Loucy (cell line): Measurements from ENCODE around the gene PUDP.

Experiments used
- H2AFZ ChIP-seq: fragments of 200-600 bp; sonication (generic); 2 replicates; pipeline ENCODE4 v1.6.0; 2016; ENCODE audit warnings: antibody characterized with exemption, mild to moderate bottlenecking, low read length, moderate library complexity
- H3F3A ChIP-seq: fragments of 200-600 bp; 2 replicates; pipeline ENCODE4 v1.6.0; 2016; ENCODE audit warnings: antibody characterized with exemption, low read depth, mild to moderate bottlenecking
- H3K27me3 ChIP-seq: fragments of 200-600 bp; sonication (generic); 2 replicates; pipeline ENCODE4 v1.6.1; 2014; ENCODE audit warnings: low read length, mild to moderate bottlenecking; ENCODE audit not compliant: insufficient read depth, poor library complexity, severe bottlenecking
- H3K36me3 ChIP-seq: fragments of 200-600 bp; sonication (generic); 2 replicates; pipeline ENCODE4 v1.6.1; 2016; ENCODE audit warnings: low read length; ENCODE audit not compliant: insufficient read depth
- H3K4me1 ChIP-seq: fragments of 200-600 bp; sonication (generic); 2 replicates; pipeline ENCODE4 v1.5.1; 2014; ENCODE audit warnings: low read length, mild to moderate bottlenecking; ENCODE audit not compliant: insufficient read depth, poor library complexity, severe bottlenecking
- H3K4me2 ChIP-seq: fragments of 200-600 bp; sonication (generic); 2 replicates; pipeline ENCODE4 v1.6.0; 2014; ENCODE audit warnings: antibody characterized with exemption, low read length, low read depth, mild to moderate bottlenecking; ENCODE audit not compliant: poor library complexity, severe bottlenecking
- H3K4me3 ChIP-seq: fragments of 200-600 bp; sonication (generic); 2 replicates; pipeline ENCODE4 v1.5.1; 2014; ENCODE audit warnings: low read length, mild to moderate bottlenecking, mixed read lengths; ENCODE audit not compliant: poor library complexity, severe bottlenecking
- H3K79me2 ChIP-seq: fragments of 200-600 bp; sonication (generic); 2 replicates; pipeline ENCODE4 v1.6.1; 2014; ENCODE audit warnings: low read length; ENCODE audit not compliant: insufficient read depth
- H3K9ac ChIP-seq: fragments of 200-600 bp; sonication (generic); 2 replicates; pipeline ENCODE4 v1.6.0; 2014; ENCODE audit warnings: mild to moderate bottlenecking, low read depth, low read length, moderate library complexity; ENCODE audit not compliant: poor library complexity, severe bottlenecking
- H3K9me2 ChIP-seq: fragments of 200-600 bp; sonication (generic); replicated peaks from 2 replicates; pipeline ENCODE4 v1.6.1; 2016; ENCODE audit warnings: low read depth, low read length, mixed read lengths
- H3K9me3 ChIP-seq: fragments of 200-600 bp; sonication (generic); 2 replicates; pipeline ENCODE4 v1.6.1; 2014; ENCODE audit warnings: mild to moderate bottlenecking, antibody characterized with exemption, low read length, low read depth; ENCODE audit not compliant: insufficient read depth
- H4K20me1 ChIP-seq: fragments of 200-600 bp; sonication (generic); 2 replicates; pipeline ENCODE4 v1.6.0; 2014; ENCODE audit warnings: antibody characterized with exemption, low read length, mild to moderate bottlenecking; ENCODE audit not compliant: insufficient read depth, poor library complexity, severe bottlenecking
- CTCF ChIP-seq: fragments of 200-600 bp; sonication (generic); conservative IDR thresholded peaks from 2 replicates; pipeline ENCODE4 v1.5.1; 2014; ENCODE audit warnings: mild to moderate bottlenecking, antibody characterized with exemption, low read length
- EZH2phosphoT487 ChIP-seq: fragments of 200-600 bp; IDR thresholded peaks from 2 replicates; pipeline ENCODE4 v1.6.1; 2018; ENCODE audit warnings: antibody characterized with exemption, mild to moderate bottlenecking, moderate library complexity, borderline replicate concordance

PUDP gene

DNA sequence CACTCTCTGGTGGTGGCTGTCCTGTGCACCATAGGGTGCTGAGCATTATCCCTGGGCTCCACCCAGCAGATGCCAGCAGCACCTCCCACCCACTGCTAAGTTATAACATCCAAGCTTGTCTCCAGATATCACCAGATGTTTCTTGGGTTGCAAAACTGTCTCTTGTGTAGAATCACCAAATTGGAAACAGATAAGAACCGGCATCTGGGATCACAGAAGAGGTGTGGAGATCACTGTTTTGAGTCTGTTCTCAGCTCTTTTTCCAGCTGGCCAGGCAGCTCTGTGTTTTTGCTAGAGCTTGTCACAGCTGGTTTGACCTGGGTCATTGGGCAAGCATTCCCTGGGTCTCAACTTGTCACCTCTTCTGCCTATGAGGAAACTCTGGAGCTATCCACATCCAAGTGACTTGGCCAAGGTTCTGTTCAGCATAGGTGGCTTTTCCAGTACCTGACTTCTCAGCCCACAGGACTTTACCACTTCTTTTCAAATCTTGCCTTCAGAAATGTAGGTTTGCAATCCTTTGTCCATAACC is 15.3 kb upstream of the PUDP start:
- H3F3A ChIP-seq, result no peaks in the 10 kb centered on the region
- no peaks in the 10 kb centered on the region for H3K9me3 ChIP-seq
- H3K9me2 ChIP-seq, result no peaks in the 10 kb centered on the region
- no peaks in the 10 kb centered on the region for H3K79me2 ChIP-seq
- H3K27me3 ChIP-seq, result no peaks in the 10 kb centered on the region
- H3K4me3 ChIP-seq, result no peak overlapping the region
- H3K4me1 ChIP-seq, result peaks cover 11% of the 10 kb centered on the region
- no peak overlapping the region for H2AFZ ChIP-seq
- no peaks in the 10 kb centered on the region for H3K36me3 ChIP-seq
- no peak overlapping the region for H3K4me2 ChIP-seq
- H3K9ac ChIP-seq, result no peak overlapping the region
- TF ChIP-seq CTCF (no peak), EZH2phosphoT487 (no peak)
- H4K20me1 ChIP-seq, result no peaks in the 10 kb centered on the region

DNA sequence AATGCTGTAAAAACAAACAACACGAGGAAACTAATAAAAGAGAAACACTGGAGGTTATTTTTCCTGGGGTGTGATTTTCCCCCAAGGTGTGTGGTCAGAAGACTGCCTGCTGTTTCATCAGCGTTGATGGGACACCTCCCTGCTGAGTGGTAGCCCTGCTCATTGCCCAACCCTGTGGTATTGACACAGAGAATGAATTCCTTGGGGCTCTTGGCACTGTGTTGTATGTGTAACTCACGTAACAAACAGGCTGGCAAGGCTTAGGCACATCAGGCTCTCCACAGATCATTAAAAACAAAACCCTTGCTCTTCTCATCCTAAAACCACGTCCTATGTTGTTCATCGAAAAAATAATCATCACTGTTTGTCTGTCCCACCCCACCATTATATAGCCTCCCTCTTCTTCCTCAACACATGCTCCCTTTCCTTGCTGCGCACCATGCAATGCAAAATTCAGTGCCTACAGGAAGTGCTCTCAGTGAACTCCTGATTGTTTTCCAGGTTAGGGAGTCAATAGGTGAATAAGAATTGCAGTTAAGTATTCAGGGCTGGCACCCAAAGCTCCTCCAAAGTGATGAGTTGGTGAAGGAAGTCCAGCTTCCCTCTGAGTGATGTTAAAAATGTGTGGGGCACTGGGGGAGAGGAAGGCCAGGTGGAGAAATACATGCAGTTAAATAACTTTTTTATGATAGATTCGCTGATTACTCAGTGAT is 11.4 kb upstream of the PUDP start:
- no peaks in the 10 kb centered on the region; the same call in 1 of the 2 replicates for H3K79me2 ChIP-seq
- H3K4me2 ChIP-seq, result no peak overlapping the region
- H3K36me3 ChIP-seq, result no peaks in the 10 kb centered on the region
- no peak overlapping the region for H3K9ac ChIP-seq
- H3F3A ChIP-seq, result no peaks in the 10 kb centered on the region
- H4K20me1 ChIP-seq, result no peaks in the 10 kb centered on the region
- H3K4me3 ChIP-seq, result no peak overlapping the region
- H3K9me2 ChIP-seq, result no peaks in the 10 kb centered on the region
- H3K4me1 ChIP-seq, result peaks cover 11% of the 10 kb centered on the region
- no peak for TF ChIP-seq EZH2phosphoT487
- no peak for TF ChIP-seq CTCF
- H3K27me3 ChIP-seq, result no peaks in the 10 kb centered on the region
- no peak overlapping the region for H2AFZ ChIP-seq
- H3K9me3 ChIP-seq, result no peaks in the 10 kb centered on the region

DNA sequence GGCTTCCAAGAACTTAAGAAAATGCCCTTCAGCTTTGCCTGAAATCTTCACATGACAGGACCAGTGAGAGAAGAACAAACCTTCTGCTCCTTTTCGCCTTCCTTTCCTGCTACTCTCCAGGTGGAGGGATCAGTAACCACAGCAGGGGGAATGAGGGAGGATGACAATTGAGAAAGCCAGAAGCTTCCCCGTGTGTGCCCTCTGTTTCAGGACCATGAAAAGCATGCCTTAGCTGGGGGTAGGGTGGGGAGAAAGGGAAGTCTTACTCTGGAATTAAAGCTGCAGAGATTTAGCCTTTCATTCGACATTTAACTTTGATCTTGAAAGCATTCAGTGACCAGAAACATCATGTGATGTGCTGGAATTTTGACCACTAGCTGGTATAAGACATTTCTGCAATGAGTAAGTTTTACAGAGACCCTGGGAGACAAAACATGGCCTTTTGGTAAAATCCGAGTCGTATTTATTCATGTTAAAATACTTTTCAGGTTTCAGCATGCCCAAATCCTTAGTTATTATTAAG is 10.6 kb upstream of the PUDP start:
- Histone ChIP-seq H3K79me2 (no peaks in the 10 kb centered on the region; the same call in 1 of the 2 replicates), H3K9ac (no peak overlapping the region), H3K4me1 (peaks cover 11% of the 10 kb centered on the region), H2AFZ (no peak overlapping the region), H4K20me1 (no peaks in the 10 kb centered on the region), H3F3A (no peaks in the 10 kb centered on the region), H3K27me3 (no peaks in the 10 kb centered on the region), H3K9me2 (no peaks in the 10 kb centered on the region), H3K4me3 (no peak overlapping the region), H3K4me2 (no peak overlapping the region), H3K9me3 (no peaks in the 10 kb centered on the region), H3K36me3 (no peaks in the 10 kb centered on the region)
- no peak for TF ChIP-seq CTCF
- no peak for TF ChIP-seq EZH2phosphoT487
